OCI-LY1 (cell line): ENCODE data around the gene PARVA.

Experiments used
- H2AFZ ChIP-seq: fragments of 200-600 bp; sonication (generic), shearing (Covaris generic); 2 replicates; pipeline ENCODE4 v1.6.0; 2014; ENCODE audit warnings: antibody characterized with exemption, mild to moderate bottlenecking, low read length
- H3F3A ChIP-seq: fragments of 200-600 bp; sonication (generic), shearing (Covaris generic); 2 replicates; pipeline ENCODE4 v1.6.0; 2014; ENCODE audit warnings: mild to moderate bottlenecking, antibody characterized with exemption, low read length, moderate library complexity; ENCODE audit not compliant: insufficient read depth
- H3K27ac ChIP-seq: fragments of 200-600 bp; sonication (generic); 2 replicates; pipeline ENCODE4 v1.5.1; 2014; ENCODE audit warnings: low read length, mixed run types, mild to moderate bottlenecking, low read depth; ENCODE audit not compliant: poor library complexity, severe bottlenecking
- H3K27me3 ChIP-seq: fragments of 200-600 bp; sonication (generic); 2 replicates; pipeline ENCODE4 v1.6.0; 2014; ENCODE audit warnings: antibody characterized with exemption, mild to moderate bottlenecking, low read length, moderate library complexity; ENCODE audit not compliant: insufficient read depth
- H3K36me3 ChIP-seq: fragments of 200-600 bp; sonication (generic); 2 replicates; pipeline ENCODE4 v1.6.1; 2014; ENCODE audit warnings: mild to moderate bottlenecking, antibody characterized with exemption, low read length, moderate library complexity, mixed read lengths; ENCODE audit not compliant: insufficient read depth
- H3K4me1 ChIP-seq: fragments of 200-600 bp; sonication (generic); 2 replicates; pipeline ENCODE4 v1.5.1; 2014; ENCODE audit warnings: mild to moderate bottlenecking, low read length, moderate library complexity; ENCODE audit not compliant: insufficient read depth, severe bottlenecking
- H3K4me2 ChIP-seq: fragments of 200-600 bp; sonication (generic), shearing (Covaris generic); 2 replicates; pipeline ENCODE4 v1.6.1; 2014; ENCODE audit warnings: low read length
- H3K4me3 ChIP-seq: fragments of 200-600 bp; sonication (generic); 2 replicates; pipeline ENCODE4 v1.5.1; 2014; ENCODE audit warnings: low read length, low read depth, mild to moderate bottlenecking, mixed read lengths; ENCODE audit not compliant: poor library complexity, severe bottlenecking
- H3K79me2 ChIP-seq: fragments of 200-600 bp; shearing (Covaris generic); 2 replicates; pipeline ENCODE4 v1.6.1; 2016; ENCODE audit warnings: mixed run types, low read length, mixed read lengths; ENCODE audit not compliant: insufficient read depth
- H3K9ac ChIP-seq: fragments of 200-600 bp; sonication (generic), shearing (Covaris generic); 2 replicates; pipeline ENCODE4 v1.6.1; 2014; ENCODE audit warnings: mild to moderate bottlenecking, low read length, mixed read lengths
- H3K9me2 ChIP-seq: fragments of 200-600 bp; sonication (generic), shearing (Covaris generic); 2 replicates; pipeline ENCODE4 v1.6.1; 2014; ENCODE audit warnings: low read depth, mild to moderate bottlenecking, low read length, mixed read lengths
- H3K9me3 ChIP-seq: fragments of 200-600 bp; shearing (Covaris generic); 2 replicates; pipeline ENCODE4 v1.6.1; 2014; ENCODE audit warnings: low read length, mixed read lengths
- H4K20me1 ChIP-seq: fragments of 200-600 bp; sonication (generic), shearing (Covaris generic); 2 replicates; pipeline ENCODE4 v1.6.0; 2016; ENCODE audit warnings: mild to moderate bottlenecking, low read length; ENCODE audit not compliant: insufficient read depth
- EZH2 ChIP-seq: fragments of 200-600 bp; sonication (generic), shearing (Covaris generic); IDR thresholded peaks from 2 replicates; pipeline ENCODE4 v1.8.0; 2017; ENCODE audit warnings: borderline replicate concordance, mixed run types, mild to moderate bottlenecking, antibody characterized with exemption, low read length, moderate library complexity, mixed read lengths
- TF ChIP-seq, protein P1 (sequence below): fragments of 200-600 bp; sonication (generic), shearing (Covaris generic); IDR thresholded peaks from 2 replicates; pipeline ENCODE4 v1.5.1; 2017; ENCODE audit warnings: mild to moderate bottlenecking, antibody characterized with exemption, low read length, moderate library complexity, mixed read lengths

PARVA gene

DNA sequence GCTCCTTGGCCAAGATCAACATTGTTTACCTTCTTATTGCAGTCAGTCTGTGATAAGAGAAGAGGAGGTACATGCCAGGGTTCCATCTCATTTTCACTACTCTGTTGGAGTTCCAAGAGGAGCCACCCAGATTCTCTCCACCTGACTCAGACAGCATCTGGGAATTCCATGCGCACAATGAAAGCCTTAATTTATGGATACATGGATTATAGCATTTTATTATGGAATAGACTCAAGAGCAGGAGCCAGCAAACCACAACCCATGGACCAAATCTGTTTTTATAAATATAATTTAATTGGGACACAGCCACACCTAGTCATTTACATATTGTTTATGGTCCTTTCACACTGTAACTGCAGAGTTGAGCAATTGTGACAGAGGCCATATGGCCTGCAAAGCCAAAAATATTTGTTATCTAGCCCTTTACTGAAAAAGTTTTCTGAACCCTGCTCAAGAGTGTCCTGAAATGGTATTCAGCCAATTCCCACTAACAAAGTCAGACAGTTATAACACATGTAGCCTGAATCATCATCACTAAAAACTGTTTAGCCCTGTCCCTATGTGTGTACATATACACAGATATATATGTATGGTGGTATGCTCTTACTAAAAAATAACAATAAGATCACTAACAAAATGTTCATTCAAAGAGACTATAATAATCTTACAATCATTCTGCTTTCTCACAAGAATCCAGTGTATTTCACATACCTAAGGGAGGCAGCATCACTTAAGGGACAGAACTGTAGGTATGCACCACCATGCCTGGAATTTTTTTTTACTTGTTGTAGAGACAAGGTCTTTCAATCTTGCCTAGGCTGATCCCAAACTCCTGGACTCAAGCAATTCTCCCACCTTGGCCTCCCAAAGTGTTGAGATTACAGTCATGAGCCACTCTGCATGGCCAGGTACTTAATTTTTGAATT lies 192.4 kb downstream of the PARVA start:
- Histone ChIP-seq H3K9ac (no peak overlapping the region), H3K9me2 (no peaks in the 10 kb centered on the region), H3K79me2 (no peaks in the 10 kb centered on the region), H3K4me1 (no peaks in the 10 kb centered on the region), H4K20me1 (no peaks in the 10 kb centered on the region), H3K4me3 (no peak overlapping the region), H3K27me3 (no peaks in the 10 kb centered on the region), H3K4me2 (no peak overlapping the region), H3F3A (no peaks in the 10 kb centered on the region), H2AFZ (no peak overlapping the region), H3K27ac (no peak overlapping the region), H3K9me3 (no peaks in the 10 kb centered on the region), H3K36me3 (no peaks in the 10 kb centered on the region)
- no peak for TF ChIP-seq EZH2
- TF ChIP-seq, protein P1, sequence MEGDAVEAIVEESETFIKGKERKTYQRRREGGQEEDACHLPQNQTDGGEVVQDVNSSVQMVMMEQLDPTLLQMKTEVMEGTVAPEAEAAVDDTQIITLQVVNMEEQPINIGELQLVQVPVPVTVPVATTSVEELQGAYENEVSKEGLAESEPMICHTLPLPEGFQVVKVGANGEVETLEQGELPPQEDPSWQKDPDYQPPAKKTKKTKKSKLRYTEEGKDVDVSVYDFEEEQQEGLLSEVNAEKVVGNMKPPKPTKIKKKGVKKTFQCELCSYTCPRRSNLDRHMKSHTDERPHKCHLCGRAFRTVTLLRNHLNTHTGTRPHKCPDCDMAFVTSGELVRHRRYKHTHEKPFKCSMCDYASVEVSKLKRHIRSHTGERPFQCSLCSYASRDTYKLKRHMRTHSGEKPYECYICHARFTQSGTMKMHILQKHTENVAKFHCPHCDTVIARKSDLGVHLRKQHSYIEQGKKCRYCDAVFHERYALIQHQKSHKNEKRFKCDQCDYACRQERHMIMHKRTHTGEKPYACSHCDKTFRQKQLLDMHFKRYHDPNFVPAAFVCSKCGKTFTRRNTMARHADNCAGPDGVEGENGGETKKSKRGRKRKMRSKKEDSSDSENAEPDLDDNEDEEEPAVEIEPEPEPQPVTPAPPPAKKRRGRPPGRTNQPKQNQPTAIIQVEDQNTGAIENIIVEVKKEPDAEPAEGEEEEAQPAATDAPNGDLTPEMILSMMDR = no peak

DNA sequence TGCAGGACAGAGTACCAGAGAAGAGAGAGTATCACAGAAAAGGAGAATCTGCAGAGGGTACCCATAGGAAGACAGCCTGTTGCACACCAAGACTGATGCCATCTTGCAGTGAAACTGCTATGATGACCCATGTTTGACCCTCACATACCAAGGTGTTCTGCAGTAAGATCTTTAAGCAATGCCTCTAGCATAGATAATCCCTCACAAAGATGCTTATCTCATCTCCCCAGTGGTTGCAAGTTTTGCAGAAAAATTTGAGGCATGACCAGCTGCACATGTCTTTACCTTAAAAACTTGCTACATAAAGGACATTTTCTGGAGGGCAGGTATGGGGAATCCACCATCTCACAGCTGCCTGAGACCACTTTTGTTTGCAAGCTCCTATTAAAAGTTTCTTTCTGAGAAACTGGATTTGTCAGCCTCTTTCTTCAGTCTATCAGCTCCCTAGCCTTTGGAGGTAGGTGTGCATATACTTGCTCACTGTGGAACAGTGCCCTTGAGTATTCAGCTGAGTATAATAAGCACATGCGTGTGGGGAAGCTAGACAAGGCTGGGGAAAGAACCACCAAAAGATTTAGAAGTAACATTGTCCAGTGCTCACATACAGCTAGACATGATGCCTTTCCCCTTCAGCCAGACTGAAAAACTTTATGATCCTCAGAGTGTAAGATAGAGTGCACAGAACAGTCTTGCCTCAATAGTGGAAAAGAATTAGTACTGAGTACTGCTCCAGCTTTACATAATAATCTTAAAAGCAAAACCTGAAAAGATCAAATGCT lies 196.5 kb downstream of the PARVA start:
- H3K4me2 ChIP-seq = no peak overlapping the region
- H3K79me2 ChIP-seq = no peaks in the 10 kb centered on the region
- no peaks in the 10 kb centered on the region for H3K9me2 ChIP-seq
- no peaks in the 10 kb centered on the region for H3K9me3 ChIP-seq
- no peaks in the 10 kb centered on the region for H3F3A ChIP-seq
- H4K20me1 ChIP-seq = no peaks in the 10 kb centered on the region
- H3K9ac ChIP-seq = no peak overlapping the region
- no peaks in the 10 kb centered on the region for H3K4me1 ChIP-seq
- H3K4me3 ChIP-seq = no peak overlapping the region
- H3K27ac ChIP-seq = no peak overlapping the region
- no peak for TF ChIP-seq EZH2
- TF ChIP-seq, protein P1 = no peak
- no peaks in the 10 kb centered on the region for H3K36me3 ChIP-seq
- H3K27me3 ChIP-seq = no peaks in the 10 kb centered on the region
- H2AFZ ChIP-seq = no peak overlapping the region

DNA sequence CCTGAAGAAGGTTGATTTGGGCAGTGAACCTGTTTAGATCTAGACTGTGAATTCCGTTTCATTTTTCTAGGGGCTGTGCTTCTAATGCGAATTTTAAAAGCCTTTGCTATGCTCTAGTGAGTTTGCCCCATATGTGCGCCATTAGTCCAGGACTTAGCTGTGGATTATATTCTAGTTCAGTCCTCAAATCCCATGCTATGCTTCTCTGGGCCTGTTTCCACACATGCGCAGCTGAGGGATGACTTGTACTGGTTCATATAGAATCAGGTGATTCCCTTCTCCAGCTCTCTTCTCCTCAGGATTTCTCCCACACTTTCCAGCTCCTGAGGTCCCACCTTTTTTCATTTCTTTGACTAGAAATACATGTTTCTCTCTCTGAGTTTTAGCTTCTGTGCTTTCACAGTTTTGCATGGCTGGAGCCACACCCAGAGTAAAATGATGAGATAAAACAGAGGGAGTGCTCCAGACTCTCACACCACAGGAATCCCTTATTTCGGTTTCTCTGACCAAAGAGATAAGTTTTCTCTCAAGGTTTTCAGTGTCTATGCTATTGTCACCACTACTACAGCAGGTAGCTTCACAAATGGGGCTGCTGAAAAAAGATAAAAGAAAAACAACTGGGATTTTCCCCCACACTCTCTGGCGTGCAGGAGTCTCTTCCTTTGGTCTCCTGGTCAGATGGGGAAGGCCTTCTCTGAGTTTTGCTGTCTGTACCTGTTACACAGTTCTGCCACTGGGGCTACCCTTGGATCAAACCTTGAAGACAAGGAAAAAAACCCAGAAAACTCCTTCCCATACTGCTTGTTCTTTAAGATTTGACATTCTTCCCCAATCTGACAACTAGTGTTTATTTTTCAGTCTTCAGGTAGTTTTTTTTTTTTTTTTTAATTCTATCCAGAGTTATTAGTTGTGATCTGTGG lies 200.6 kb downstream of the PARVA start:
- no peaks in the 10 kb centered on the region for H4K20me1 ChIP-seq
- H3K9me3 ChIP-seq = no peaks in the 10 kb centered on the region
- H3K27me3 ChIP-seq = no peaks in the 10 kb centered on the region
- TF ChIP-seq, protein P1 = no peak
- TF ChIP-seq EZH2 = no peak
- H3K9ac ChIP-seq = no peak overlapping the region
- H3K4me2 ChIP-seq = no peak overlapping the region
- H3K27ac ChIP-seq = no peak overlapping the region
- H3F3A ChIP-seq = no peaks in the 10 kb centered on the region
- H3K4me1 ChIP-seq = no peaks in the 10 kb centered on the region
- H2AFZ ChIP-seq = no peak overlapping the region
- no peak overlapping the region for H3K4me3 ChIP-seq
- H3K36me3 ChIP-seq = no peaks in the 10 kb centered on the region
- H3K9me2 ChIP-seq = no peaks in the 10 kb centered on the region
- H3K79me2 ChIP-seq = no peaks in the 10 kb centered on the region
